Heart left ventricle (tissue), 16 donors: ENCODE results near the gene ENOPH1. TPM values are rescaled to one million over a fixed set of nuclear protein-coding genes. Genes with fewer than 3 reads are reported as not detected.
"Not testable (repeated sequence)": the region's sequence is repeated elsewhere in the genome, so short reads cannot be mapped to it uniquely, and the experiment has no call there.

Source experiments
- ATAC-seq, 4 donors: fragments of 200-7000 bp; cut with Tn5 transposase; one replicate each; pipeline ENCODE4 v1.9.1; 2020 to 2022; ENCODE audit warnings: moderate library complexity in 4 of 4, mild to moderate bottlenecking in 3 of 4, moderate number of reproducible peaks in 1 of 4
- DNase-seq, 5 donors: peaks; one replicate each; pipeline ENCODE4 v3.0.0-alpha.2; 2020
- H3K27ac ChIP-seq, 12 donors: fragments of 200-600 bp; sonication (generic) in 4 of 12; one replicate each; pipeline versions ENCODE4 v1.5.0 to v1.8.0; 2016 to 2022; ENCODE audit warnings: mild to moderate bottlenecking in 2 of 12
- H3K27me3 ChIP-seq, 9 donors: fragments of 200-600 bp; sonication (generic) in 2 of 9; one replicate each; pipeline versions ENCODE4 v1.5.1 to v1.8.0; 2016 to 2022; ENCODE audit warnings: mild to moderate bottlenecking in 3 of 9
- H3K36me3 ChIP-seq, 9 donors: fragments of 200-600 bp; sonication (generic) in 2 of 9; one replicate each; pipeline versions ENCODE4 v1.5.0 to v1.8.0; 2018 to 2022; ENCODE audit warnings: mild to moderate bottlenecking in 2 of 9
- H3K4me1 ChIP-seq, 12 donors: fragments of 200-600 bp; sonication (generic) in 4 of 12; one replicate each; pipeline versions ENCODE4 v1.5.0 to v1.8.0; 2016 to 2022; ENCODE audit warnings: mild to moderate bottlenecking in 3 of 12
- H3K4me3 ChIP-seq, 12 donors: fragments of 200-600 bp; sonication (generic) in 4 of 12; one replicate each; pipeline versions ENCODE4 v1.5.0 to v1.8.0; 2017 to 2022; ENCODE audit warnings: mild to moderate bottlenecking in 9 of 12, moderate library complexity in 4 of 12
- H3K9me3 ChIP-seq, 12 donors: fragments of 200-600 bp; sonication (generic) in 4 of 12; one replicate each; pipeline versions ENCODE4 v1.5.0 to v1.8.0; 2016 to 2022; ENCODE audit warnings: mild to moderate bottlenecking in 1 of 12
- POLR2A ChIP-seq, 2 donors: fragments of 450-650 bp; IDR thresholded peaks; one replicate each; pipeline ENCODE4 v1.6.1; 2017; ENCODE audit warnings: antibody characterized with exemption in 2 of 2, mild to moderate bottlenecking in 2 of 2, moderate library complexity in 2 of 2
- WGBS, 4 donors: extraction: QIAGEN DNeasy Blood & Tissue Kit in 2 of 4; methylation state at CpG; one replicate each; pipeline versions ENCODE4 v1.1.5 to v1.1.7; 2013 to 2018; 5-methylcytosine and 5-hydroxymethylcytosine counted together
- intact Hi-C, 10 donors: fragments of 100-400 bp; cut with DNase I; formaldehyde crosslinking; loops; one replicate each; pipeline versions ENCODE4 v1.11.1 to v1.14.2; 2022
- polyA plus RNA-seq, 2 donors: library from polyadenylated mRNA; stranded (reverse); fragments of 200-250 nt; gene quantifications; one replicate each; pipeline ENCODE4 v1.2.3, GENCODE V29; 2013
- total RNA-seq, 9 donors: library from RNA; depleted of rRNA in 2 of 9; stranded (reverse); fragments of >200 nt in 2 of 9; fragmentation: NEBNext Ultra II Directional in 3 of 9; extraction: Animal tissue kit (Norgen Biotek cat#: 25700) in 3 of 9; gene quantifications; one replicate each; pipeline versions ENCODE4 v1.1.0 to v1.2.4, GENCODE V29; 2016 to 2023
- TF ChIP-seq, protein P1 (sequence below), 12 donors: fragments of 200-600 bp; sonication (generic) in 4 of 12; IDR thresholded peaks; one replicate each; pipeline versions ENCODE4 v1.5.0 to v1.8.0; 2018 to 2022; ENCODE audit warnings: antibody characterized with exemption in 12 of 12, mild to moderate bottlenecking in 5 of 12
- donor health status: ischemic (EF 13 %, LVEDD 7.1; RV severe dilation, severe dysfunction).
- donor health status: healthy with polysubstance abuse.
- donor health status: DM: no; HTN: yes; CAD: no.
- donor health status: DM: no; HTN: no; CAD: no.
- donor health status: ischemic (EF 25% LVEDD 6.9; RV normal size, moderate dysfunction).
- donor health status: ischemic (EF 25% LVEDD 5.7; RV mildly dilated, moderate dysfunction).
- donor health status: healthy.
- donor health status: DM: yes; HTN: yes; CAD: no.
- donor health status: ischemic (EF 35%, LVEDD 5.7; RV mildly dilated, moderate dysfunction).
- donor health status: nonischemic (EF 11% LVEDD 7.7; RV severe dilation, severe dysfunction).
- donor health status: DM: yes; HTN: yes; CAD: no.
- donor health status: PGD.
- donor health status: ischemic (EF 29% LVEDD 5.4; RV normal size, mild dysfunction).
- donor health status: nonischemic (EF 23%, LVEDD 6.1; RV moderate dilation, normal function).

Gene ENOPH1
- total and polyA plus RNA-seq, 11 donors: 15.1 to 37.0 (median 17.5) TPM

DNA sequence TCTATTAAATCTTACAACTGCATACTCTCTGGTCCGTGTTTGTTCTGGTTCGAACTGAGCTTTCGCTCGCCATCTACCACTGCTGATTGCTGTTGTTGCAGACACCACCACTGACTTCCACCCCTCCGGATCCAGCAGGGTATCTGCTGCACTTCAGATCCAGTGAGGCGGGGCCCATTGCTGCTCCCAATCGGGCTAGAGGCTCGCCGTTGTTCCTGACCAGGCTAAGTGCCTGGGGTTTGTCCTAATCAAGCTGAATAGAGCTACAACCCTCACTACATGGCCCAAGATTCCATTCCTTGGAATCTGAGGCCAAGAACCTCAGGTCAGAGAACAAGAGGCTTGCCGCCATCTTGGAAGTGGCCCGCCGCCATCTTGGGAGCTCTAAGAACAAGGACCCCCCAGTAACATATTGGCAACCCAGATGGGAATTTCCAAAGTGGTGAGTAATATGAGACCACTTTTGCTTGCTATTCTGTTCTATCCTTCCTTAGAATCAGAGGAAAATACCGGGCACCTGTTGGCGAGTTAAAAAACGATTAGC lies 43.3 kb downstream of the ENOPH1 start:
- no peak for TF ChIP-seq POLR2A (IDR thresholded peaks at IDR 0.05)
- TF ChIP-seq, protein P1, sequence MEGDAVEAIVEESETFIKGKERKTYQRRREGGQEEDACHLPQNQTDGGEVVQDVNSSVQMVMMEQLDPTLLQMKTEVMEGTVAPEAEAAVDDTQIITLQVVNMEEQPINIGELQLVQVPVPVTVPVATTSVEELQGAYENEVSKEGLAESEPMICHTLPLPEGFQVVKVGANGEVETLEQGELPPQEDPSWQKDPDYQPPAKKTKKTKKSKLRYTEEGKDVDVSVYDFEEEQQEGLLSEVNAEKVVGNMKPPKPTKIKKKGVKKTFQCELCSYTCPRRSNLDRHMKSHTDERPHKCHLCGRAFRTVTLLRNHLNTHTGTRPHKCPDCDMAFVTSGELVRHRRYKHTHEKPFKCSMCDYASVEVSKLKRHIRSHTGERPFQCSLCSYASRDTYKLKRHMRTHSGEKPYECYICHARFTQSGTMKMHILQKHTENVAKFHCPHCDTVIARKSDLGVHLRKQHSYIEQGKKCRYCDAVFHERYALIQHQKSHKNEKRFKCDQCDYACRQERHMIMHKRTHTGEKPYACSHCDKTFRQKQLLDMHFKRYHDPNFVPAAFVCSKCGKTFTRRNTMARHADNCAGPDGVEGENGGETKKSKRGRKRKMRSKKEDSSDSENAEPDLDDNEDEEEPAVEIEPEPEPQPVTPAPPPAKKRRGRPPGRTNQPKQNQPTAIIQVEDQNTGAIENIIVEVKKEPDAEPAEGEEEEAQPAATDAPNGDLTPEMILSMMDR (IDR thresholded peaks at IDR 0.05): no peak
- Histone ChIP-seq H3K4me3 (no peak overlapping the region), H3K4me1 (peaks cover 0 to 3% (median 0%) of the 10 kb centered on the region in 12 donors), H3K27me3 (no peaks in the 10 kb centered on the region), H3K27ac (no peak overlapping the region), H3K9me3 (no peaks in the 10 kb centered on the region), H3K36me3 (no peaks in the 10 kb centered on the region)
- DNase-seq (no peak), ATAC-seq (no peak)
- intact Hi-C loops: no loop called here
- 95 to 97% (median 96%) methylated on average over 12 to 15 of the region's 15 CpGs for WGBS, 4 donors

DNA sequence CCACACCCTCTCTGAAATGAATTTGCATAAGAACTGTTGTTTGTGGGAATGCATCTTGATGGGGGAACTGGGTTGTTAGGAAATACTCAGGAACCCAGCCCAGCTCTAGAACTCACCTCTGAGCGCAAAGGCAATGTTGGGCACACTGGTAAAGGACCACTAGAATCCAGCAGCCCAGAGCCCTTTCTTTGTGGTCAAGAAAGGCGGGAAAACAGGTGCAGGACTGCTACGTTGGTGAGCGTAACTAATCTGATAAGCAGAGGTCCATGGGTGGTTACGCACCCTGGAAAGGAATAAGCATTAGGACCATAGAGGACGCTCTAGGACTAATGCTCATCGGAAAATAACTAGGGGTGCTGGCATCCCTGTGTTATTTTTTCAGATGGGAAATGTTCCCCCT lies 45.5 kb downstream of the ENOPH1 start:
- H3K4me3 ChIP-seq, H3K27ac ChIP-seq, DNase-seq, H3K4me1 ChIP-seq, intact Hi-C loops, H3K27me3 ChIP-seq, ATAC-seq, H3K9me3 ChIP-seq, H3K36me3 ChIP-seq: not testable (repeated sequence)
- WGBS, 4 donors: 88 to 95% (median 93%) methylated on average over 7 of the region's 7 CpGs

DNA sequence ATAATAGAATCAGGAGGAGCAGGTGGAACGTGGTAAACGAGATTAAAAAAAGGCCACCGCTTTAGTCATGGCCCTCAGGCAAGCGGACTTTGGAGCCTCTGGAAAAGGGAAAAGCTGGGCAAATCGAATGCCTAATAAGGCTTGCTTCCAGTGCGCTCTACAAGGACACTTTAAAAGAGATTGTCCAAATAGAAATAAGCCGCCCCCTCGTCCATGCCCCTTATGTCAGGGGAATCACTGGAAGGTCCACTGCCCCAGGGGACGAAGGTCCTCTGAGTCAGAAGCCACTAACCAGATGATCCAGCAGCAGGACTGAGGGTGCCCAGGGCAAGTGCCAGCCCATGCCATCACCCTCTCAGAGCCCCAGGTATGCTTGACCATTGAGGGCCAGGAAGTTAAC lies 47.1 kb downstream of the ENOPH1 start:
- H3K27ac ChIP-seq, DNase-seq, H3K4me1 ChIP-seq, H3K4me3 ChIP-seq, H3K36me3 ChIP-seq, H3K9me3 ChIP-seq, intact Hi-C loops, ATAC-seq, H3K27me3 ChIP-seq: not testable (repeated sequence)
- 93 to 95% (median 93%) methylated on average over 9 of the region's 9 CpGs for WGBS, 4 donors

DNA sequence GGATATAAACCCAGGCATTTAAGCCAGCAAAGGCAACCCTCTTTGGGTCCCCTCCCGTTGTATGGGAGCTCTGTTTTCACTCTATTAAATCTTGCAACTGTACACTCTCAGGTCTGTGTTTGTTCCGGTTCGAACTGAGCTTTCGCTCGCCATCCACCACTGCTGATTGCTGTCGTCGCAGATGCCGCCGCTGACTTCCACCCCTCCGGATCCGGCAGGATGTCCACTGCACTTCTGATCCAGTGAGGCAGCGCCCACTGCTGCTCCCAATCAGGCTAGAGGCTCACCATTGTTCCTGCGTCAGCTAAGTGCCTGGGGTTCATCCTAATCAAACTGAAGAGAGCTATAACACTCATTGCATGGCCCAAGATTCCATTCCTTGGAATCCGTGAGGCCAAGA lies 49.2 kb downstream of the ENOPH1 start:
- TF ChIP-seq POLR2A (IDR thresholded peaks at IDR 0.05): no peak
- TF ChIP-seq, protein P1 (IDR thresholded peaks at IDR 0.05): no peak
- H3K36me3 ChIP-seq: no peaks in the 10 kb centered on the region
- no peaks in the 10 kb centered on the region for H3K9me3 ChIP-seq
- no peak overlapping the region for H3K27ac ChIP-seq
- 95 to 99% (median 97%) methylated on average over 10 to 14 of the region's 14 CpGs for WGBS, 4 donors
- no peak for ATAC-seq
- intact Hi-C loops: no loop called here
- no peaks in the 10 kb centered on the region for H3K4me1 ChIP-seq
- DNase-seq: no peak
- H3K4me3 ChIP-seq: no peak overlapping the region
- no peaks in the 10 kb centered on the region for H3K27me3 ChIP-seq

DNA sequence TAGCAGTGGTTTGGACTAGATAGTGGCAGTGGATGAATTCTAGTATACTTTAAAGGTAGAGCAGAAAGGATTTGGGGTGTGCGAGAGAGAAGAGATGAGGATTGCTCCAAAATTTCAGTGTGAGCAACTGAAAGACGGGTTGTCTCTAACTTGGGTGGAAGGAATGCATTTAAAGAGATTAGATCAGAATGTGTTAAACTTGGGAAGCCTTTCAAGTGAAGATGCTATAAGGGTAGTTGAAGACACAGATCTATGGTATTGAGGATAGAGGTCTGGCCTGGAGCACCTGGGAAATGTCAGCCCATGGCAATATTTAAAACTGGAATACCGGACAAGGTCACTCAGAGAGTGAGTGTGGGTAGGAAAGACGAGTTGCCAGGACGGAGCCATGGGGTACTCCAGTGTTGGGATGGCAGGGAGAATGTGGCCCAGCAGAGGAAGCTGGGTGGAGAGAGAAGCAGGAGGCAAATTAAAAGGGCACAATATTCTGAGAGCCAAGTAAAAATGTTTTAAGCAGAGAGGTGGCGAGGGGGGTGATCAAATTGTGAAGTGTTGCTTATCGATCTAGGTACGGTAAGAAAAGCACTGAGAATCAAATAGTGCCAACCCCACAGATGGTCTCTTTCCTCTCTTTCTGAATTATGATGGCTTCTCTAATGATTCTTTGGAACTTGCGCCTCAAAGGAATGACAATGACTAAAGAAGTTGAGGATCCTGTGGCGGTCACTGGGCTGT lies 50.5 kb downstream of the ENOPH1 start:
- Histone ChIP-seq H3K36me3 (no peaks in the 10 kb centered on the region), H3K27ac (no peak overlapping the region), H3K4me3 (no peak overlapping the region), H3K4me1 (peaks cover 0 to 7% (median 1%) of the 10 kb centered on the region in 12 donors), H3K9me3 (no peaks in the 10 kb centered on the region), H3K27me3 (no peaks in the 10 kb centered on the region)
- no peak for ATAC-seq
- 94% methylated on average over 10 of the region's 10 CpGs for WGBS, 4 donors
- TF ChIP-seq POLR2A (IDR thresholded peaks at IDR 0.05): no peak
- TF ChIP-seq, protein P1 (IDR thresholded peaks at IDR 0.05): no peak
- DNase-seq: no peak
- intact Hi-C loops: no loop called here
